Mesenchymal stem cell (in vitro differentiated cells and primary cell): Measurements from ENCODE around the gene TJP1.

ENCODE experiments used
- DNase-seq: peaks from one replicate; pipeline ENCODE4 v3.0.0-alpha.2; 2013
- H2AFZ ChIP-seq: one replicate; pipeline ENCODE4 v1.6.1; 2013; ENCODE audit warnings: low read depth, mild to moderate bottlenecking, control low read depth, inconsistent platforms, low read length, moderate library complexity
- H2AK5ac ChIP-seq: 2 replicates; pipeline ENCODE4 v1.6.1; 2013; ENCODE audit warnings: low read length, moderate library complexity, mild to moderate bottlenecking, inconsistent platforms; ENCODE audit not compliant: severe bottlenecking
- H2BK120ac ChIP-seq: one replicate; pipeline ENCODE4 v1.6.1; 2013; ENCODE audit warnings: low read depth, mild to moderate bottlenecking, inconsistent platforms, low read length, moderate library complexity
- H2BK12ac ChIP-seq, 2 experiments: one replicate each; pipeline ENCODE4 v1.6.1; 2013; ENCODE audit warnings: inconsistent platforms in 2 of 2, low read length in 2 of 2, mild to moderate bottlenecking in 2 of 2, moderate library complexity in 2 of 2, control low read depth in 1 of 2
- H2BK15ac ChIP-seq: one replicate; pipeline ENCODE4 v1.6.1; 2013; ENCODE audit warnings: mild to moderate bottlenecking, low read depth, inconsistent platforms; ENCODE audit not compliant: poor library complexity, severe bottlenecking
- H2BK5ac ChIP-seq: 2 replicates; pipeline ENCODE4 v1.6.1; 2013; ENCODE audit warnings: low read depth, mild to moderate bottlenecking, low read length, control low read depth, inconsistent platforms; ENCODE audit not compliant: poor library complexity, severe bottlenecking
- H3K14ac ChIP-seq, 2 experiments: one replicate each; pipeline ENCODE4 v1.6.1; 2013; ENCODE audit warnings: inconsistent platforms in 2 of 2, low read length in 2 of 2, control low read depth in 1 of 2, mild to moderate bottlenecking in 1 of 2, moderate library complexity in 1 of 2
- H3K18ac ChIP-seq, 2 experiments: one replicate each; pipeline ENCODE4 v1.6.1; 2013; ENCODE audit warnings: inconsistent platforms in 2 of 2, low read length in 2 of 2, control low read depth in 1 of 2, low read depth in 1 of 2, mild to moderate bottlenecking in 1 of 2
- H3K23ac ChIP-seq, 2 experiments: one replicate each; pipeline ENCODE4 v1.6.1; 2013; ENCODE audit warnings: inconsistent platforms in 2 of 2, low read length in 2 of 2, mild to moderate bottlenecking in 2 of 2, moderate library complexity in 2 of 2, control low read depth in 1 of 2
- H3K27ac ChIP-seq: 2 replicates; pipeline ENCODE4 v1.5.1; 2013; ENCODE audit warnings: mild to moderate bottlenecking, moderate library complexity, low read length, control low read depth, inconsistent platforms; ENCODE audit not compliant: poor library complexity, severe bottlenecking
- H3K27me3 ChIP-seq, 2 experiments: 2 replicates each; pipeline versions ENCODE4 v1.6.1 to v1.7.0; 2013; ENCODE audit warnings: low read length in 2 of 2, mild to moderate bottlenecking in 2 of 2, moderate library complexity in 2 of 2, control low read depth in 1 of 2, inconsistent platforms in 1 of 2; ENCODE audit not compliant: control insufficient read depth in 1 of 2, insufficient read depth in 1 of 2
- H3K36me3 ChIP-seq, 2 experiments: 2 replicates each; pipeline versions ENCODE4 v1.6.1 to v1.7.0; 2013; ENCODE audit warnings: low read length in 2 of 2, control low read depth in 1 of 2, inconsistent platforms in 1 of 2, low read depth in 1 of 2, mild to moderate bottlenecking in 1 of 2; ENCODE audit not compliant: insufficient read depth in 2 of 2, control insufficient read depth in 1 of 2
- H3K4ac ChIP-seq, 2 experiments: one replicate each; pipeline ENCODE4 v1.6.1; 2013; ENCODE audit warnings: inconsistent platforms in 2 of 2, low read length in 2 of 2, mild to moderate bottlenecking in 2 of 2, moderate library complexity in 2 of 2, control low read depth in 1 of 2, low read depth in 1 of 2
- H3K4me1 ChIP-seq: 2 replicates; pipeline ENCODE4 v1.6.1; 2013; ENCODE audit warnings: low read depth, low read length, control low read depth; ENCODE audit not compliant: control insufficient read depth, insufficient read depth
- H3K4me2 ChIP-seq: 2 replicates; pipeline ENCODE4 v1.6.1; 2013; ENCODE audit warnings: low read length, mild to moderate bottlenecking, inconsistent platforms; ENCODE audit not compliant: poor library complexity, severe bottlenecking
- H3K4me3 ChIP-seq, 2 experiments: 2 replicates each; pipeline versions ENCODE4 v1.5.1 to v1.7.0; 2013; ENCODE audit warnings: low read length in 2 of 2, mild to moderate bottlenecking in 2 of 2, control low read depth in 1 of 2, low read depth in 1 of 2; ENCODE audit not compliant: insufficient read depth in 1 of 2
- H3K79me1 ChIP-seq: replicated peaks from 2 replicates; pipeline ENCODE4 v1.6.1; 2013; ENCODE audit warnings: mild to moderate bottlenecking, control low read depth, low read length, inconsistent platforms; ENCODE audit not compliant: poor library complexity, severe bottlenecking
- H3K9ac ChIP-seq: 2 replicates; pipeline ENCODE4 v1.7.0; 2013; ENCODE audit warnings: mild to moderate bottlenecking, low read length, moderate library complexity
- H3K9me3 ChIP-seq: 2 replicates; pipeline ENCODE4 v1.7.0; 2013; ENCODE audit warnings: mild to moderate bottlenecking, low read length; ENCODE audit not compliant: control insufficient read depth
- H4K8ac ChIP-seq: one replicate; pipeline ENCODE4 v1.6.1; 2013; ENCODE audit warnings: inconsistent platforms, mild to moderate bottlenecking, low read length, moderate library complexity
- H4K91ac ChIP-seq: one replicate; pipeline ENCODE4 v1.6.1; 2013; ENCODE audit warnings: mild to moderate bottlenecking, low read length, inconsistent platforms
- WGBS: methylation state at CpG from one replicate; pipeline ENCODE4 v1.1.7; 2013; ENCODE audit warnings: mixed read lengths; 5-methylcytosine and 5-hydroxymethylcytosine counted together

The TJP1 gene

DNA sequence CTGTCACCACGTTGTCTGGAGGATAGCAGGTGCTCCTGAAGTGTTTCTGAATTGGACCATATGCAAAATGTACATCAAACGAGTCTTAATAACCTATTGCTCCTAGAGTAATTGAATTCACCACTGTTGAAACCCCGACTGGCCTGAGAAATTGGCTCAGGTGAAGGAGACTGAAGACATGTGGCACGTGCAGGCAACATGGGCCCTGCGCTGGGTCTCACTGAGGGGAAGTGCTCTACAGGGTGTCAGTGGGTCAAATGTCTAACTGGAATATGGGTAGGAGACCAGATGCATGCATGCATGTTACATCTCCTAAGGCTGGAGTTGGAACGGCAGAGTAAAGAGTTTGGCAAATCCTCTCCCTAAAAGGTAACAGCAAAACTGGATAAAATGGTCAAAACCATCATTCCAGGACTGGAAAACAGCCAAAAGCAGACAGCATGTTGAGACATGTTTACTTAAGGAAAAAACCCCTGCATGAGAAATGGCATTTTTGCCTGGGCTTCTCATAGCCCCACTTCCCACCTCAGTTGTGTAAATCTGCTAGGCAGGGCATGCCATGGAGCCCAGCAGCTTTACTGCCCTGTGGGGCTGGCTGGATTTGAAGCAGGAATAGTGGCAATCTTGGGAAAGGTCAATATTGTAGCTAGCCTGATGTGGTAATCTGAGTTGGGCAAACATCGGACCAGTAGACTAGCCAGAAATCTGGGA is 131.3 kb downstream of the TJP1 start:
- Histone ChIP-seq H3K27ac (peak overlapping the region; percentile 44), H3K27me3 (no peaks in the 10 kb centered on the region), H3K36me3 (peaks cover 0 to 6% of the 10 kb centered on the region in 2 experiments), H3K4ac (no peak overlapping the region), H2AFZ (no peak overlapping the region), H3K4me3 (no peak overlapping the region), H3K18ac (peak overlapping the region in 1 of 2 experiments; percentile 14), H2BK15ac (no peak overlapping the region), H3K9ac (no peak overlapping the region), H2BK12ac (no peak overlapping the region), H2BK120ac (no peak overlapping the region), H3K9me3 (no peaks in the 10 kb centered on the region), H3K4me1 (peaks cover 15% of the 10 kb centered on the region), H3K14ac (no peak overlapping the region), H4K8ac (no peak overlapping the region), H3K4me2 (no peak overlapping the region), H3K23ac (peak overlapping the region in 1 of 2 experiments; percentile 67), H2BK5ac (no peak overlapping the region), H4K91ac (no peak overlapping the region), H2AK5ac (peak overlapping the region; percentile 14), H3K79me1 (no peaks in the 10 kb centered on the region)
- peak; percentile 24 for DNase-seq
- WGBS = 77% methylated on average over 6 of the region's 7 CpGs

DNA sequence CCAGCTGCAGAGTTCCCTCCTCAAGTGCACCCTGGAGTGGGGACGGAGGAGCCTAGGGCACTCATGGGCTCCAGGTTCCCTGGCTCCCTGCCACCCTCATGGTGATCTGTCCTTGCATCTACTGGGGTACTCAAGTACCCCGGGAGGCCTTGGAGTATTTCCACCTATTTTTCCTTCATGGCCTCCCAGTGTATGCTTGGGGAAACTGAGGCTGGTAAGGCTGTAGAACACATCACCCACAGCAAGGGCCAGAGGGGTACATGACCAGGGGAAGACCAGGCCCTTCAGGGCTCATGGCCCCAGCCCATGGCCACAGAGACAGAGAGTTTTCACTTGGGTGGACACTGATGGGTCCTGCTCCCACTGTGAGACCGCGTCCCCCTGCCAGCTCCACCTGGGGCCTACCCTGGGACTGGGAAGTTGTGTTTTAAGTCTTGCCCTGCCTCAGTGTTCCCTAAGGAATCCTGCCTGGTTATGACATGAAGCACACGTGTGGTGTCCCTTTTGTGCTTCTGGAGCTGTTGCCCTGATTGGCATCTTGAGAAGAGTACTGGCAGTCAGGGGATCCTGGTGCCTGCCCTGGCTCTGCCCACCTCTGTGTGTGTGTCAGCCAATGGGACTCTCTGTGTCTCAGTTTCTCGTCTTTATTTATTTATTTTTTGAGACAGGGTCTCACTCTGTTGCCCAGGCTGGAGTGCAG is 132.8 kb downstream of the TJP1 start:
- no peak overlapping the region for H3K18ac ChIP-seq
- H3K9ac ChIP-seq = no peak overlapping the region
- H3K4me1 ChIP-seq = peaks cover 21% of the 10 kb centered on the region
- no peak overlapping the region for H3K4me3 ChIP-seq
- H3K9me3 ChIP-seq = no peaks in the 10 kb centered on the region
- H2BK15ac ChIP-seq = no peak overlapping the region
- peaks cover 0 to 6% of the 10 kb centered on the region in 2 experiments for H3K36me3 ChIP-seq
- no peak overlapping the region for H2AK5ac ChIP-seq
- no peak overlapping the region for H3K27ac ChIP-seq
- no peak overlapping the region for H2BK120ac ChIP-seq
- no peak for DNase-seq
- H3K4ac ChIP-seq = no peak overlapping the region
- H4K91ac ChIP-seq = peak overlapping the region; percentile 9
- H2BK5ac ChIP-seq = no peak overlapping the region
- H3K14ac ChIP-seq = no peak overlapping the region
- H2BK12ac ChIP-seq = no peak overlapping the region
- no peak overlapping the region for H3K4me2 ChIP-seq
- H2AFZ ChIP-seq = no peak overlapping the region
- no peaks in the 10 kb centered on the region for H3K79me1 ChIP-seq
- no peaks in the 10 kb centered on the region for H3K27me3 ChIP-seq
- no peak overlapping the region for H3K23ac ChIP-seq
- no peak overlapping the region for H4K8ac ChIP-seq
- 100% methylated on average over 6 of the region's 6 CpGs for WGBS

DNA sequence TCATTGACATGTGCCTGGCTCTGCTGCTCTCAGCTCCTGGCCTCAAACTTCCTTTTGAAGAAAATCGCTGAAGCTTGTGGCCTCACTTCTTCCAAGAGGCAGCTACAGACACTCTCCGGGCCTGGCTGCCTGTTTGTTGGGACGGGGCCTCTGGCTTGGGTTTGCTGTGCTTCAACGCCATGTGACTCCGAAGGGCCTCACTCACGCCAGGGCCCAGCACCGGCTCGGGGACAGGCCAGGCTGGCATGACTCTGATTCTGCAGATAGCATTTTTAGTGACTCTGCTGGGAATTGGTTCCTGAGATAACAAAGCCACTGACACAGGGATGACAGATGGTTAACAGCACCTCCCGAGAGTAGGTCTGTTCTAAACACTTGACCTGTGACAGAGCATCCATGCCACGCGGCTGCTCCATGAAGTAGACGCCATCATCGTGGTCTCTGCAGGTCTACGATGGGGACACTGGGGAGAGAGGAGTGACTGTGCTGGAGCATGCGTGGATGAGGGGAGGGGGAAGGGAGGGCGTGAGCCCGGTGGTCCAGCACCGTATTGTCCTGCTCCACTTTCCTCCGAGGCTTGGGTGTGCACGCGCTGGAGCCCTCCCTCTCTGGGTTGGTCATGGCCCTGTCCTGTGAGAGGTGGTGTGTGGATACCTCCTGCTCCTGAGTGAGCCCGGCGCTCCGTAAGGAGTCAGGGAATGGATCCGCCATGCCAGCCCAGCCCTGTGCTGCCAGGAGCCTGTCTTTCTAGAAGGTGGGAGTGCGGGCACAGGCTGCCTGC is 133.6 kb downstream of the TJP1 start:
- Histone ChIP-seq H2BK15ac (no peak overlapping the region), H3K9me3 (no peaks in the 10 kb centered on the region), H3K4ac (no peak overlapping the region), H3K79me1 (no peaks in the 10 kb centered on the region), H3K18ac (no peak overlapping the region), H4K8ac (no peak overlapping the region), H3K4me1 (peaks cover 21% of the 10 kb centered on the region), H4K91ac (no peak overlapping the region), H3K9ac (no peak overlapping the region), H2AK5ac (no peak overlapping the region), H3K4me3 (no peak overlapping the region), H3K14ac (no peak overlapping the region), H2BK5ac (no peak overlapping the region), H2BK120ac (no peak overlapping the region), H3K27me3 (no peaks in the 10 kb centered on the region), H3K27ac (no peak overlapping the region), H3K23ac (no peak overlapping the region), H2AFZ (no peak overlapping the region), H3K36me3 (peaks cover 0 to 6% of the 10 kb centered on the region in 2 experiments), H2BK12ac (no peak overlapping the region), H3K4me2 (no peak overlapping the region)
- DNase-seq = no peak
- 87% methylated on average over 26 of the region's 26 CpGs for WGBS
